B cell (primary cell): ENCODE measurements around the gene H19. TPM values are rescaled to one million over a fixed set of nuclear protein-coding genes. Genes with fewer than 3 reads are reported as not detected.

Experiments used
- ATAC-seq: fragments of 200-7000 bp; cut with Tn5 transposase; one replicate; pipeline ENCODE4 v1.10.0; 2021; ENCODE audit warnings: low read depth, mild to moderate bottlenecking, moderate number of reproducible peaks, moderate library complexity
- CTCF ChIA-PET: fragments of 350-600 bp; sonication (Branson Sonifier 250); formaldehyde crosslinking; loops from one replicate; lab custom pipeline; 2021; ENCODE audit warnings: antibody characterized with exemption, inconsistent platforms; lab: Charles Lee
- POLR2A ChIA-PET: fragments of 350-600 bp; sonication (Branson Sonifier 250); formaldehyde crosslinking; loops from one replicate; lab custom pipeline; 2021; ENCODE audit warnings: antibody characterized with exemption; lab: Charles Lee
- DNase-seq: peaks from one replicate; pipeline ENCODE4 v3.0.0; 2013
- H2AFZ ChIP-seq: 2 replicates; pipeline ENCODE4 v1.6.1; 2012; ENCODE audit warnings: mild to moderate bottlenecking, low read depth, low read length; ENCODE audit not compliant: insufficient read depth, poor library complexity, severe bottlenecking
- H3K27ac ChIP-seq, 2 donors: 1 replicate in 1 of 2; 2 replicates in 1 of 2; pipeline ENCODE4 v1.5.1; 2012 to 2013; ENCODE audit warnings: low read length in 2 of 2, mild to moderate bottlenecking in 2 of 2, moderate library complexity in 1 of 2
- H3K27me3 ChIP-seq, 4 experiments: fragments of 200-600 bp in 1 of 4; sonication (generic) in 1 of 4; replicated peaks in 1 of 4; 1 replicate in 2 of 4; 2 replicates in 2 of 4; pipeline versions ENCODE4 v1.6.1 to v1.7.0; 2013 to 2016; ENCODE audit warnings: low read length in 3 of 4, mild to moderate bottlenecking in 2 of 4, mixed read lengths in 1 of 4, moderate library complexity in 1 of 4; ENCODE audit not compliant: insufficient read depth in 4 of 4, control insufficient read depth in 3 of 4; ENCODE audit errors: control extremely low read depth in 1 of 4
- H3K36me3 ChIP-seq, 2 experiments: replicated peaks in 1 of 2; 1 replicate in 1 of 2; 2 replicates in 1 of 2; pipeline versions ENCODE4 v1.6.1 to v1.7.1; 2013; ENCODE audit warnings: low read length in 1 of 2; ENCODE audit not compliant: insufficient read depth in 2 of 2, control insufficient read depth in 1 of 2; ENCODE audit errors: control extremely low read depth in 1 of 2, extremely low read depth in 1 of 2
- H3K4me1 ChIP-seq, 2 donors: fragments of 200-600 bp in 1 of 2; sonication (generic) in 1 of 2; 1 replicate in 1 of 2; 2 replicates in 1 of 2; pipeline versions ENCODE4 v1.5.1 to v1.6.1; 2013 to 2017; ENCODE audit warnings: low read length in 2 of 2; ENCODE audit not compliant: control insufficient read depth in 2 of 2, insufficient read depth in 2 of 2
- H3K4me2 ChIP-seq: replicated peaks from 2 replicates; pipeline ENCODE3; 2012; ENCODE audit warnings: mild to moderate bottlenecking, low read depth, low read length; ENCODE audit not compliant: poor library complexity, severe bottlenecking
- H3K4me3 ChIP-seq, 5 experiments: fragments of 200-600 bp in 1 of 5; sonication (generic) in 1 of 5; 1 replicate in 3 of 5; 2 replicates in 2 of 5; pipeline versions ENCODE4 v1.5.1 to v1.7.0; 2011 to 2016; ENCODE audit warnings: low read length in 4 of 5, mild to moderate bottlenecking in 4 of 5, low read depth in 2 of 5, control low read depth in 1 of 5, moderate library complexity in 1 of 5; ENCODE audit not compliant: insufficient read depth in 1 of 5; ENCODE audit errors: control extremely low read depth in 1 of 5, extremely low read depth in 1 of 5
- H3K79me2 ChIP-seq: fragments of 200-600 bp; sonication (generic); one replicate; pipeline ENCODE4 v1.6.0; 2016; ENCODE audit warnings: low read length; ENCODE audit not compliant: control insufficient read depth, insufficient read depth
- H3K9ac ChIP-seq: fragments of 200-600 bp; sonication (generic); 2 replicates; pipeline ENCODE4 v1.6.1; 2017; ENCODE audit warnings: mild to moderate bottlenecking, low read length, moderate library complexity
- H3K9me3 ChIP-seq, 3 donors: one replicate each; pipeline versions ENCODE4 v1.6.1 to v1.7.1; 2013; ENCODE audit warnings: low read length in 2 of 3; ENCODE audit not compliant: control insufficient read depth in 2 of 3, insufficient read depth in 1 of 3; ENCODE audit errors: control extremely low read depth in 1 of 3
- H4K20me1 ChIP-seq: 2 replicates; pipeline ENCODE4 v1.6.0; 2012; ENCODE audit warnings: mild to moderate bottlenecking, low read length; ENCODE audit not compliant: insufficient read depth, control insufficient read depth, poor library complexity, severe bottlenecking
- H3K27ac Mint-ChIP-seq: one replicate; pipeline ENCODE4 v1.8.0; 2021; ENCODE audit warnings: mixed read lengths
- H3K27me3 Mint-ChIP-seq: one replicate; pipeline ENCODE4 v1.8.0; 2021; ENCODE audit warnings: mixed read lengths
- H3K4me1 Mint-ChIP-seq: one replicate; pipeline ENCODE4 v1.8.0; 2021; ENCODE audit warnings: mixed read lengths
- H3K4me3 Mint-ChIP-seq: one replicate; pipeline ENCODE4 v1.8.0; 2021; ENCODE audit warnings: mixed read lengths
- H3K9me3 Mint-ChIP-seq: one replicate; pipeline ENCODE4 v1.8.0; 2022; ENCODE audit warnings: mixed read lengths; ENCODE audit not compliant: insufficient read depth
- CTCF ChIP-seq: fragments of 200-600 bp; IDR thresholded peaks from one replicate; pipeline ENCODE4 v1.8.0; 2022; ENCODE audit warnings: antibody characterized with exemption, mild to moderate bottlenecking
- EZH2 ChIP-seq: IDR thresholded peaks from 2 replicates; pipeline ENCODE4 v1.6.1; 2012; ENCODE audit warnings: borderline replicate concordance, low read depth, mild to moderate bottlenecking, moderate library complexity, low read length; ENCODE audit not compliant: insufficient read depth, poor library complexity, severe bottlenecking
- WGBS: methylation state at CpG from one replicate; pipeline ENCODE4 v1.1.5; 2013; ENCODE audit warnings: missing lambda C conversion rate; ENCODE audit not compliant: insufficient coverage; 5-methylcytosine and 5-hydroxymethylcytosine counted together
- intact Hi-C: fragments of 100-400 bp; cut with micrococcal nuclease; formaldehyde crosslinking; loops from one replicate; pipeline ENCODE4 v1.10.0; 2022
- polyA plus RNA-seq: library from polyadenylated mRNA; depleted of rRNA; stranded (reverse); fragments of >200 nt; gene quantifications from 2 replicates; pipeline ENCODE4 v1.2.3, GENCODE V29; 2012
- total RNA-seq, 2 donors: library from RNA; stranded (reverse); fragments of 120-200 nt in 1 of 2; gene quantifications; 1 replicate in 1 of 2; 2 replicates in 1 of 2; pipeline versions ENCODE4 v1.2.3 to v1.2.4, GENCODE V29; 2013 to 2022

The H19 gene
- total and polyA plus RNA-seq, 2 donors (not counting 1 experiment from before 2014, with no cell fraction given): not detected

GRCh38 chr11:1975185-1975584 is 22.5 kb downstream of the H19 start:
- intact Hi-C loops: no loop called here
- no CpG with 5 or more reads among the region's 13 CpGs for WGBS
- DNase-seq: no peak
- H3K4me1 ChIP-seq: no peaks in the 10 kb centered on the region
- ChIA-PET POLR2A (no interaction called here), CTCF (no interaction called here)
- no peak overlapping the region for H2AFZ ChIP-seq
- Mint-ChIP-seq H3K4me1 (no peaks in the 10 kb centered on the region), H3K4me3 (no peak overlapping the region), H3K27ac (no peak overlapping the region), H3K27me3 (no peaks in the 10 kb centered on the region), H3K9me3 (no peaks in the 10 kb centered on the region)
- H4K20me1 ChIP-seq: no peaks in the 10 kb centered on the region
- H3K79me2 ChIP-seq: no peaks in the 10 kb centered on the region
- H3K27ac ChIP-seq: no peak overlapping the region
- H3K27me3 ChIP-seq: no peaks in the 10 kb centered on the region
- no peak overlapping the region for H3K4me3 ChIP-seq
- H3K4me2 ChIP-seq: no peak overlapping the region
- H3K9me3 ChIP-seq: no peaks in the 10 kb centered on the region
- no peaks in the 10 kb centered on the region for H3K36me3 ChIP-seq
- no peak overlapping the region for H3K9ac ChIP-seq
- TF ChIP-seq EZH2: no peak
- TF ChIP-seq CTCF: no peak
- ATAC-seq: no peak

GRCh38 chr11:1970956-1971355 is 26.7 kb downstream of the H19 start:
- H3K4me3 Mint-ChIP-seq: no peak overlapping the region
- Histone ChIP-seq H3K27ac (no peak overlapping the region), H3K4me1 (no peaks in the 10 kb centered on the region), H3K27me3 (no peaks in the 10 kb centered on the region), H3K9me3 (no peaks in the 10 kb centered on the region), H2AFZ (no peak overlapping the region), H3K79me2 (no peaks in the 10 kb centered on the region), H3K4me2 (no peak overlapping the region), H3K4me3 (no peak overlapping the region), H4K20me1 (no peaks in the 10 kb centered on the region), H3K9ac (no peak overlapping the region), H3K36me3 (no peaks in the 10 kb centered on the region)
- intact Hi-C loops: no loop called here
- WGBS: no CpG with 5 or more reads among the region's 15 CpGs
- H3K27me3 Mint-ChIP-seq: no peaks in the 10 kb centered on the region
- H3K27ac Mint-ChIP-seq: no peak overlapping the region
- ChIA-PET POLR2A (no interaction called here), CTCF (no interaction called here)
- H3K9me3 Mint-ChIP-seq: no peaks in the 10 kb centered on the region
- TF ChIP-seq EZH2: no peak
- no peak for TF ChIP-seq CTCF
- no peak for DNase-seq
- no peaks in the 10 kb centered on the region for H3K4me1 Mint-ChIP-seq
- ATAC-seq: no peak
